Vagina (tissue), 2 donors: ENCODE measurements around the gene MS4A7.

Source experiments
- POLR2A ChIP-seq, 2 donors: fragments of 450-650 bp; IDR thresholded peaks; one replicate each; pipeline ENCODE4 v1.6.1; 2017; ENCODE audit warnings: antibody characterized with exemption in 2 of 2, mild to moderate bottlenecking in 2 of 2, moderate library complexity in 2 of 2
- POLR2AphosphoS5 ChIP-seq, 2 donors: sonication (generic); formaldehyde crosslinking; IDR thresholded peaks; one replicate each; pipeline ENCODE4 v1.9.0; 2017; ENCODE audit warnings: antibody characterized with exemption in 2 of 2, mild to moderate bottlenecking in 2 of 2, low read depth in 1 of 2; ENCODE audit not compliant: insufficient read depth in 1 of 2
- TF ChIP-seq, protein P1 (sequence below), 3 experiments: fragments of 450-650 bp in 2 of 3; fragments of 200-600 bp in 1 of 3; sonication (generic) in 1 of 3; IDR thresholded peaks; one replicate each; pipeline ENCODE4 v1.5.1; 2017 to 2019; ENCODE audit warnings: antibody characterized with exemption in 3 of 3, mild to moderate bottlenecking in 2 of 3, moderate library complexity in 2 of 3

DNA sequence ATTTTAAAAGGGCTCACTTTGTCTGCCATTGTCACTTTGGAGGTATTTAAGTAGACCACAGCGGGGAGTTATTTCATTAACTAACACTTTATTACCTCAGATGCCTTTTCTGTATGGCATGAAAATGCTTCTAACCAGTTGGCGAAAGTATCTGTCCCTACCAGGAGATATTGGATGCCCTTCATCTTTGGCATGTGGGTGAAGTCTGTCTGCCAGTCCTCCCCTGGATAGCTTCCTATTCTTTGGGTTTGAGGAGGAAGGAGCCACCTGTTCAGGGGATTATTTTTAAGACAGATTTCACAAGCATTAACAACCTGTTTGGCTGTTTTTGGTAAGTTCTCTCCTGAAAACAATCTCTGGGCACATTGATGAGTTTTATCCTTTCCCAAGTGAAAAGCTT lies 34.2 kb upstream of the MS4A7 start:
- TF ChIP-seq POLR2A (IDR thresholded peaks at IDR 0.05) (no peak), POLR2AphosphoS5 (IDR thresholded peaks at IDR 0.05; ENCODE audit: insufficient read depth in 1 of 2, low read depth in 1 of 2) (no peak)
- TF ChIP-seq, protein P1, sequence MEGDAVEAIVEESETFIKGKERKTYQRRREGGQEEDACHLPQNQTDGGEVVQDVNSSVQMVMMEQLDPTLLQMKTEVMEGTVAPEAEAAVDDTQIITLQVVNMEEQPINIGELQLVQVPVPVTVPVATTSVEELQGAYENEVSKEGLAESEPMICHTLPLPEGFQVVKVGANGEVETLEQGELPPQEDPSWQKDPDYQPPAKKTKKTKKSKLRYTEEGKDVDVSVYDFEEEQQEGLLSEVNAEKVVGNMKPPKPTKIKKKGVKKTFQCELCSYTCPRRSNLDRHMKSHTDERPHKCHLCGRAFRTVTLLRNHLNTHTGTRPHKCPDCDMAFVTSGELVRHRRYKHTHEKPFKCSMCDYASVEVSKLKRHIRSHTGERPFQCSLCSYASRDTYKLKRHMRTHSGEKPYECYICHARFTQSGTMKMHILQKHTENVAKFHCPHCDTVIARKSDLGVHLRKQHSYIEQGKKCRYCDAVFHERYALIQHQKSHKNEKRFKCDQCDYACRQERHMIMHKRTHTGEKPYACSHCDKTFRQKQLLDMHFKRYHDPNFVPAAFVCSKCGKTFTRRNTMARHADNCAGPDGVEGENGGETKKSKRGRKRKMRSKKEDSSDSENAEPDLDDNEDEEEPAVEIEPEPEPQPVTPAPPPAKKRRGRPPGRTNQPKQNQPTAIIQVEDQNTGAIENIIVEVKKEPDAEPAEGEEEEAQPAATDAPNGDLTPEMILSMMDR (IDR thresholded peaks at IDR 0.05) = no peak
